ENCODE results near the gene CTNNA2.

CTNNA2 gene

DNA sequence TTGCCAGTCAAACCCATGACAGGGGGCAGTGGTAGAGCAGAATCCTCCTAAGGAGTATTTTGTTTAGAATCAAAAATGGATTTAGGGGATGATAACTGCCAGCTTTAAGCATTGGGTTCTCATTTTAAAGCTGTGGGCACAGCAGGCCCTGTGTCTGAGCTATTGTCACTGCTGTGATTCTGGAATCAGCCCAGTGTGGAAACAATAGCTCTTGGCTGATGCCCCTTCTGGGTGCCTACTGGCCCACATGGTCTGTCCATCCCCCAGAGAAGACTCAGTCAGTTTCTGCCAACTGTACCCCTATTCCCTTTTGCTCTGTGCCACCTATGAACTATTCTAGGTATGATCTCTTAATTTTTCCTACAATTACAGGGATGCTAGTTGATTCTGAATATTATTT is 883.4 kb downstream of the CTNNA2 start:
- TF ChIP-seq, protein P1, sequence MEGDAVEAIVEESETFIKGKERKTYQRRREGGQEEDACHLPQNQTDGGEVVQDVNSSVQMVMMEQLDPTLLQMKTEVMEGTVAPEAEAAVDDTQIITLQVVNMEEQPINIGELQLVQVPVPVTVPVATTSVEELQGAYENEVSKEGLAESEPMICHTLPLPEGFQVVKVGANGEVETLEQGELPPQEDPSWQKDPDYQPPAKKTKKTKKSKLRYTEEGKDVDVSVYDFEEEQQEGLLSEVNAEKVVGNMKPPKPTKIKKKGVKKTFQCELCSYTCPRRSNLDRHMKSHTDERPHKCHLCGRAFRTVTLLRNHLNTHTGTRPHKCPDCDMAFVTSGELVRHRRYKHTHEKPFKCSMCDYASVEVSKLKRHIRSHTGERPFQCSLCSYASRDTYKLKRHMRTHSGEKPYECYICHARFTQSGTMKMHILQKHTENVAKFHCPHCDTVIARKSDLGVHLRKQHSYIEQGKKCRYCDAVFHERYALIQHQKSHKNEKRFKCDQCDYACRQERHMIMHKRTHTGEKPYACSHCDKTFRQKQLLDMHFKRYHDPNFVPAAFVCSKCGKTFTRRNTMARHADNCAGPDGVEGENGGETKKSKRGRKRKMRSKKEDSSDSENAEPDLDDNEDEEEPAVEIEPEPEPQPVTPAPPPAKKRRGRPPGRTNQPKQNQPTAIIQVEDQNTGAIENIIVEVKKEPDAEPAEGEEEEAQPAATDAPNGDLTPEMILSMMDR (IDR thresholded peaks at IDR 0.05): no peak
- TF ChIP-seq ZFX (IDR thresholded peaks at IDR 0.05; ENCODE audit: borderline replicate concordance): no peak
- H3K27ac ChIP-seq: no peak overlapping the region

DNA sequence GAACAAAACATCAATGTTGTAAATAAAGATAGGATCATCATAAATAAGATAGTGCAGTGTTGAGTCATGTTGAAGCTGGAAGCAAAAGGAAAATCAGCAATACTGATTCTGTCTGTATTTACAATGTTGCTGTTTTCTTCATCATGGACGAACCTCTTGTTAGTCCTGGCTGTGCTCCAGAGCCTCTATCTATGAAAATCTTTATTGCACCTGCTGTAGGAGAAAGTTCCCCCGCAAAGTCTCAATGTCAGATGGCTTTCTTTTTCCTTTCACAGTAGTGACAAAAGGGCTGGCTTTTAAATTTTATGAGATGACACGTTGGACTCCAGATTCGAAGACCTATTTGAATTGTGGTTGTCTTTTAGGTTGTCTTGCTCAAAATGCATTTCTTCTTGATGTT is 890.2 kb downstream of the CTNNA2 start:
- no peak for TF ChIP-seq ZFX (IDR thresholded peaks at IDR 0.05; ENCODE audit: borderline replicate concordance)
- TF ChIP-seq, protein P1 (IDR thresholded peaks at IDR 0.05): no peak
- H3K27ac ChIP-seq: no peak overlapping the region

DNA sequence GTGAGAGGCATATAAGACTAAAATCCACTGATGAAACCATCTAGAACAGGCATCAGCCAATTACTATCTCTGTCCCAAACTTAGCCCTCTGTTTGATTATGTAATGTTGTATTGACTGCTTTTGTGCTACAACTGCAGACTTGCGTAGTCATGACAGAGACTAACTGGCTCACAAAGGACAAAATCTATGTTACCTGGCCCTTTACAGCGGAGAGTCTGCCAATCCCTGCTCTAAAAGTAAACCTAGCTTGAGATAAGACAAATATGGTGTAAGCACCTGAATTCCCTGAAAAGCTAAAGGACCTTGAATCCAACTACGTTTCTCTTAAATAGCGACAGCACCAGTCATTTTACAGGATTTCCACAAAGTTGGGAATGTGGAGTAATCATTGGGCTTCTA is 894.5 kb downstream of the CTNNA2 start:
- H3K27ac ChIP-seq: no peak overlapping the region
- TF ChIP-seq ZFX (IDR thresholded peaks at IDR 0.05; ENCODE audit: borderline replicate concordance): no peak
- TF ChIP-seq, protein P1 (IDR thresholded peaks at IDR 0.05): no peak

DNA sequence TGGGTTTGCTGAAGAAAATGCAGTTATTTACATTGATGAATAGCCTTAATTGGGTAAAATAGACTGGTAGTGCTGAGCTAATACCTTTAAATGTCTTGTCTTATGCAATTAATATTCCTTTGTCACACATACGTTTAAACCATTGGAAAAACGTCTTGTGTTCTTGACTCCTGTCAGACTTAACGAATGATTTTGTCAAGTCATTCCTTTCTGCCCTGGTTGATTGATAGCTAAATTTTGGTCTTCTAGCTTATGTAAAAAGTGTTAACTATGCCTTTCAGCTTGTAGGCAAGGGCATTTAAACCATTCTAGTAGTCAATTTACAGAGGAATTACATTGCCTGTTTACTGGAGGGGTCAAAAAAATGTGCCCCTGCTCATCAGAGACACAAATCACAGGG is 897.5 kb downstream of the CTNNA2 start:
- no peak for TF ChIP-seq ZFX (IDR thresholded peaks at IDR 0.05; ENCODE audit: borderline replicate concordance)
- TF ChIP-seq, protein P1 (IDR thresholded peaks at IDR 0.05): no peak
- no peak overlapping the region for H3K27ac ChIP-seq

DNA sequence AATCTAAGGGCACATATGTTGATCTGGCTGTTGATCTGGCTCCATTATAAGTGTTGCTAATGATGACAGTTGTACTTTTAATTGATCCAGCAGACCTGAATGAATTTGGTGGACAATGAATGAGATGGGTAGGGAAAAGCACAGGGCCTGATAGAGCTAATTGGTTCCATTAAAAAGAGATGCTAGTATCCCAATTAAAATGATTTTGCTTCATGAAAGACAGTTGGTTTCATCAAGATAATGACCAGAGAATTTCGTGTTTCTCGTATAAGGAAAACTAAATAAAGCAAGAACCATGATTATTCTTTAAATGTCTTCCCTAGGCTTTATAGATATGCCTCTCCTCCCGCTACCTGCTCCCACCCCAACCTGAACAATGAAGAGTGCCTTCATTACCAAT is 900.3 kb downstream of the CTNNA2 start:
- TF ChIP-seq, protein P1 (IDR thresholded peaks at IDR 0.05): no peak
- TF ChIP-seq ZFX (IDR thresholded peaks at IDR 0.05; ENCODE audit: borderline replicate concordance): no peak
- H3K27ac ChIP-seq: no peak overlapping the region

DNA sequence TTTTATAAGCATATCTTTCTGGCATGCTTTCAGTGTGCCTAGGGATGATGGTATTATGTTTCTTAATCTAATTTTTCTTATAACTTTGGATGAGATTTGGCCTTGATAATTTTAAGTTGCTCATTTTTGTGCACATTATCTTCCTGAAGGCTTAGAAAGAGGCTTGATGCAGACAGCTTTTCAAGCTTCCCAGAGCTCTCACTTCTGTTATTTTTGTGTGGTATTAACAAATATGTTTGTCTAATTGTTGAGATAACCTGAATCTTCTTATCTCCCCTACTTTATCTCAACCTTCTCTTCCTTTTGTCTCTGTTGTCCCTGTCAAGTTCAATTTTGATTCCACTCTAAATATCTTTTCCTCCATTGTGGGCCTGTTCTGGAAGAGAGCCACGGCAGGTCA is 904.9 kb downstream of the CTNNA2 start:
- no peak overlapping the region for H3K27ac ChIP-seq
- no peak for TF ChIP-seq ZFX (IDR thresholded peaks at IDR 0.05; ENCODE audit: borderline replicate concordance)
- TF ChIP-seq, protein P1 (IDR thresholded peaks at IDR 0.05): no peak

DNA sequence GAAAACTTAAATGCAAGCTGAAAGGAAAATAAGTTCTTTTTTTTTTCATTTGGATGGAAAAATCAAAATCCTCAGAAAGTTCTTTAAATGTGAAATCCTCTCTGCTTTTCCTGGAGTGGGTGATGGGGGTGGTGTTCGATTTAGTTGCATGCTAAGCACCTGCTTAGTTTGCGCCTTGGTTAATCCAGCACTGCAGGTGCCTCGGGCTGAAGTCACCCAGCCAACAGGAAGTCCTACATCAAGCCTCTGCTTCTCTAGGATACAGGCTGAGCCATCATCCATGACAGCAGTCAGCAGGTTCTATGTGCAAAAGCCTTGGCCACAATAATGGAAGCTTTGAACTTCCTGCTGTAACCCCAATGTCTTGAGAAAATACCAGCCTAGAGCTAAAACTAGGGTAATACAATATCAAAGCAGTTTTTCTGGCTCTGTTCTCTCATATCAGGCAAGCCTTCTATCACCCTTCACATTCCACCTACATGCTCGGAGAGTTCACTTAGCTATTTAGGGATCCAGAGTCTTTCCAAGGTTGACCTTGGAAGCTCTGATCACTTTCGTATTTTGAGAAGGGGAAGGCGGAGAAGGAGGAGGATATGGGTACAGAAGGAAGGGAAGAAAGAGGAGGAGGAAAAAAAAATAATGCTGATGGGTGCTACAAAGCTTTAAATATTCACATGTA is 907.8 kb downstream of the CTNNA2 start:
- TF ChIP-seq ZFX (IDR thresholded peaks at IDR 0.05; ENCODE audit: borderline replicate concordance): no peak
- TF ChIP-seq, protein P1 (IDR thresholded peaks at IDR 0.05): no peak
- no peak overlapping the region for H3K27ac ChIP-seq

Measured in 22Rv1 (cell line).